WERI-Rb-1 (cell line): ENCODE measurements around the gene TRIM15.
"Not testable (repeated sequence)": the region's sequence is repeated elsewhere in the genome, so short reads cannot be mapped to it uniquely, and the experiment has no call there.

Experiments
- DNase-seq: peaks from one replicate; pipeline ENCODE4 v3.0.0-alpha.2; 2020
- H3K27ac ChIP-seq: fragments of 250-450 bp; sonication (Bioruptor Pico); 2 replicates; pipeline ENCODE4 v1.5.1; 2020; ENCODE audit warnings: mild to moderate bottlenecking, moderate library complexity
- H3K27me3 ChIP-seq: fragments of 250-450 bp; sonication (Bioruptor Pico); 2 replicates; pipeline ENCODE4 v1.5.1; 2021; ENCODE audit warnings: mild to moderate bottlenecking, low read depth, moderate library complexity; ENCODE audit not compliant: insufficient read depth, severe bottlenecking
- H3K36me3 ChIP-seq: fragments of 250-450 bp; sonication (Bioruptor Pico); 2 replicates; pipeline ENCODE4 v1.5.1; 2020; ENCODE audit warnings: mild to moderate bottlenecking, moderate library complexity
- H3K4me3 ChIP-seq: 2 replicates; pipeline ENCODE4 v1.5.1; 2011; ENCODE audit warnings: low read depth, mild to moderate bottlenecking, control low read depth, low read length
- H3K9me3 ChIP-seq: fragments of 250-450 bp; sonication (Bioruptor Pico); 2 replicates; pipeline ENCODE4 v1.5.1; 2021; ENCODE audit warnings: mild to moderate bottlenecking, moderate library complexity; ENCODE audit not compliant: severe bottlenecking
- TF ChIP-seq, protein P1 (sequence below): IDR thresholded peaks from 2 replicates; pipeline ENCODE4 v1.5.1; 2011; ENCODE audit warnings: low read depth, mild to moderate bottlenecking, control low read depth, inconsistent platforms, low read length

Gene TRIM15

DNA sequence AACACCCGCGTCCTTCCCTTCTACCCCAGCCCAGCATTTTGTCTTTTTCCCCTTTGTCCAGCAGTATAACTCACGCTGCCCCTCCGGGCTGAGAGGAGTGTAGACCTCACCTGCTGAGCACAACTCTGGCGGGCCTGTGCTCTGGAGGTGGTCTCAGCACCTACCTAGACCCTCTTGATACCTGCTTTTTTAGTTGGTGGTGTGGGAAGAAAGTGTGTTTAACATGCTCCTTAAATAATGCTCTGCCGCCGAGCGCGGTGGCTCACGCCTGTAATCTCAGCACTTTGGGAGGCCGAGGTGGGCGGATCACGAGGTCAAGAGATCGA is 51.3 kb downstream of the TRIM15 start:
- H3K27me3 ChIP-seq, result no peaks in the 10 kb centered on the region

DNA sequence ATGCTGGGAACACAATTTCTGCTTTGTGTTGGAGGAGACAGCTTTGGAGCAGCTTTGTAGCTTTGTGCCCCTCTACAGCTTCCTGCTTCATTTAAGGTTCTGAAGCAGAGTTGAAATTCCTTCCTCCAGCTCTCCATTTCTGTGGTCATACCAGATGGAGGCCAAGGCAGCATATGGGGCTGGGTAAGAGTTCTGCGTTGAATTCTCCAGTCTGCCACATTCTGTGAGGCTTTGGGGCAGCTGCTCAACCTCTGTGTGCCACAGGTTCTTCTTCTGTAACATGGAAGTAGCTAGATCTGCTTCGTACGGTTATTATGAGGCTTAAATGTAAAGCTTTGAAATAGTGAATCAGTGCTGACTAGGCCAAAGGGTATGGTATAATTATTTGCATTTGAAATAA is 52.8 kb downstream of the TRIM15 start:
- no peak overlapping the region for H3K27ac ChIP-seq
- H3K27me3 ChIP-seq, result no peaks in the 10 kb centered on the region
- TF ChIP-seq, protein P1, sequence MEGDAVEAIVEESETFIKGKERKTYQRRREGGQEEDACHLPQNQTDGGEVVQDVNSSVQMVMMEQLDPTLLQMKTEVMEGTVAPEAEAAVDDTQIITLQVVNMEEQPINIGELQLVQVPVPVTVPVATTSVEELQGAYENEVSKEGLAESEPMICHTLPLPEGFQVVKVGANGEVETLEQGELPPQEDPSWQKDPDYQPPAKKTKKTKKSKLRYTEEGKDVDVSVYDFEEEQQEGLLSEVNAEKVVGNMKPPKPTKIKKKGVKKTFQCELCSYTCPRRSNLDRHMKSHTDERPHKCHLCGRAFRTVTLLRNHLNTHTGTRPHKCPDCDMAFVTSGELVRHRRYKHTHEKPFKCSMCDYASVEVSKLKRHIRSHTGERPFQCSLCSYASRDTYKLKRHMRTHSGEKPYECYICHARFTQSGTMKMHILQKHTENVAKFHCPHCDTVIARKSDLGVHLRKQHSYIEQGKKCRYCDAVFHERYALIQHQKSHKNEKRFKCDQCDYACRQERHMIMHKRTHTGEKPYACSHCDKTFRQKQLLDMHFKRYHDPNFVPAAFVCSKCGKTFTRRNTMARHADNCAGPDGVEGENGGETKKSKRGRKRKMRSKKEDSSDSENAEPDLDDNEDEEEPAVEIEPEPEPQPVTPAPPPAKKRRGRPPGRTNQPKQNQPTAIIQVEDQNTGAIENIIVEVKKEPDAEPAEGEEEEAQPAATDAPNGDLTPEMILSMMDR, result no peak
- DNase-seq, result no peak
- H3K36me3 ChIP-seq, result peaks cover 8% of the 10 kb centered on the region
- no peak overlapping the region for H3K4me3 ChIP-seq
- no peaks in the 10 kb centered on the region for H3K9me3 ChIP-seq

More for the DNA sequence above, 51.3 kb downstream of the TRIM15 start:
- peak overlapping the region; percentile 97 for H3K4me3 ChIP-seq
- H3K36me3 ChIP-seq, result peaks cover 13% of the 10 kb centered on the region
- DNase-seq, result no peak
- peak overlapping the region; percentile 91 for H3K27ac ChIP-seq
- TF ChIP-seq, protein P1, result no peak
- no peaks in the 10 kb centered on the region for H3K9me3 ChIP-seq

DNA sequence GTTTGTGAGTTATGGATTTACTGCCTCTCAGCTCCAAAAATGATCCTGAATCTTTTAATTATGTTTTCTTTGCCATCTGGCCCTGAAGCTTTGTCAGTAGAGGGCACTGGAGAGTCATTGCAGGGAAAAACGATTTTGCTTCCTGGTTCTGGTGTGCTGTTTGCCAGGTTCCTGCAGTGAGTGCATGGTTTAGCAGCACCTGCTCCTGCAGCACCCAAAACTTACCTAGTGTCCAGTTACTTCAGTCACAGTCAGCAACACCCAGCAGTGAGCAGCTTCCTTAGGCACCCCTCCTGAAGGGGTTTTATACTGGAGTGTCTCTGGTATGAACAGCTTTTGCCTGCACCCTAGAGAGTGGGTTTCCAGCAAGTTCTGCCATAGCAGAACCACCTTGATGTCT is 55.9 kb downstream of the TRIM15 start:
- Histone ChIP-seq H3K4me3 (no peak overlapping the region), H3K27ac (no peak overlapping the region), H3K27me3 (no peaks in the 10 kb centered on the region), H3K36me3 (no peaks in the 10 kb centered on the region), H3K9me3 (peaks cover 16% of the 10 kb centered on the region)
- peak; percentile 73 for DNase-seq
- TF ChIP-seq, protein P1, result peak; percentile 95

DNA sequence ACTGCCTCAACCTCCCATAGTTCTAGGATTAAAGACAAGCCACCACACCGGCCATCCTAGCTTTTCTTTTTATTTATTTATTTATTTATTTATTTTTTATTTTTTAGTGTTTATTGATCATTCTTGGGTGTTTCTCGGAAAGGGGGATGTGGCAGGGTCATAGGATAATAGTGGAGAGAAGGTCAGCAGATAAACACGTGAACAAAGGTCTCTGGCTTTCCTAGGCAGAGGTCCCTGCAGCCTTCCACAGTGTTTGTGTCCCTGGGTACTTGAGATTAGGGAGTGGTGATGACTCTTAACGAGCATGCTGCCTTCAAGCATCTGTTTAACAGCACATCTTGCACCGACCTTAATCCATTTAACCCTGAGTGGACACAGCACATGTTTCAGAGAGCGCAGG is 58.0 kb downstream of the TRIM15 start:
- not testable (repeated sequence) for H3K27ac ChIP-seq, H3K27me3 ChIP-seq, H3K4me3 ChIP-seq, DNase-seq, H3K36me3 ChIP-seq
- peaks cover 16% of the 10 kb centered on the region for H3K9me3 ChIP-seq

DNA sequence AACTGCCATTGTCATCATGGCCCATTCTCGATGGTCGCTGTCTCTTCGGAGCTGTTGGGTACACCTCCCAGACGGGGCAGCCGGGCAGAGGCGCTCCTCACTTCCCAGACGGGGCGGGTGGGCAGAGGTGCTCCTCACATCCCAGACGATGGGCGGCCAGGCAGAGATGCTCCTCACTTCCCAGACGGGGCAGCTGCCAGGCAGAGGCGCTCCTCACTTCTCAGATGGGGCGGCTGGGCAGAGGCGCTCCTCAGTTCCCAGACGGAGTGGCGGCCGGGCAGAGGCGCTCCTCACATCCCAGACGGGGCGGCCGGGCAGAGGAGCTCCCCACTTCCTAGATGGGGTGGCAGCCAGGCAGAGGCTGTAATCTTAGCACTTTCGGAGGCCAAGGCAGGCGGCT is 58.6 kb downstream of the TRIM15 start:
- H3K27ac ChIP-seq, H3K4me3 ChIP-seq, H3K36me3 ChIP-seq, DNase-seq, H3K27me3 ChIP-seq: not testable (repeated sequence)
- peaks cover 16% of the 10 kb centered on the region for H3K9me3 ChIP-seq
